ENCODE data around the gene WIZ.
"Not testable (repeated sequence)": the region's sequence is repeated elsewhere in the genome, so short reads cannot be mapped to it uniquely, and the experiment has no call there.

WIZ gene

DNA sequence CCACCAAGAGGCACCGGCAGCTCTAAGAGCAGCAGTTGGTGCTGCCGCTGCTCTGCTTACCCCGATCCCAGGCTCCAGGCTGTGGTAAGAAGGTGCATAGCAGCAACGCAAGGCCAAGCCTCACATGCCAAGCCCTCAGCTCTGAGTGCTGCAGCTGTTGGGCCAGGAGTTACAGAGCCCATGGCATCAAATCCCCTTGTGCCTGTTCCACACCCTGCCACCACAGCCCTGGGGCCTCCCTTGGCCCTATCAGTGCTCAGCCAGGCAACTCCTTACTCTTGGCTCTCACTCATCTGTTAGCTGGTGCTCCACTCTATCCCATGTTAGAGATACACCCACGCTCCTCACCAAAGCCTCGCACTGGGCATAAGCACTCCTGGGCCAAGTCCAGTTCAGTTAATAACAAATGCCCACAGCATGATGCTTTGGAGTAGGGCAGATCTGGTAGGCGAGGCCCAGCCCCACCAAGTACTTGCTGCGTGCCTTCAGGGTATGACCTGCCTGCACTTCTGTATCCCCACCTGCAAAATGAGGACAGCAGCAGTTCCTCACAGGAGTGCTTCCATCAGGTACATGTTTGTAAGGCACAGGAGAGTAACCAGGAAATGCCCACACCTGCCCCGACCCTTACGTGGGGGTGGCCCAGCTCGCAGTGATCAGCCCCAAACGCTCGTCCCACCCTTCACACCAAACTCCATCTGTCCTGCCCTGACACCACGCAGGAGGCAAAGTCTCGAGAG lies 47.2 kb downstream of the WIZ start:
- no peak for DNase-seq

GRCh38 chr19:15401397-15401710 lies 48.4 kb downstream of the WIZ start:
- DNase-seq: no peak

DNA sequence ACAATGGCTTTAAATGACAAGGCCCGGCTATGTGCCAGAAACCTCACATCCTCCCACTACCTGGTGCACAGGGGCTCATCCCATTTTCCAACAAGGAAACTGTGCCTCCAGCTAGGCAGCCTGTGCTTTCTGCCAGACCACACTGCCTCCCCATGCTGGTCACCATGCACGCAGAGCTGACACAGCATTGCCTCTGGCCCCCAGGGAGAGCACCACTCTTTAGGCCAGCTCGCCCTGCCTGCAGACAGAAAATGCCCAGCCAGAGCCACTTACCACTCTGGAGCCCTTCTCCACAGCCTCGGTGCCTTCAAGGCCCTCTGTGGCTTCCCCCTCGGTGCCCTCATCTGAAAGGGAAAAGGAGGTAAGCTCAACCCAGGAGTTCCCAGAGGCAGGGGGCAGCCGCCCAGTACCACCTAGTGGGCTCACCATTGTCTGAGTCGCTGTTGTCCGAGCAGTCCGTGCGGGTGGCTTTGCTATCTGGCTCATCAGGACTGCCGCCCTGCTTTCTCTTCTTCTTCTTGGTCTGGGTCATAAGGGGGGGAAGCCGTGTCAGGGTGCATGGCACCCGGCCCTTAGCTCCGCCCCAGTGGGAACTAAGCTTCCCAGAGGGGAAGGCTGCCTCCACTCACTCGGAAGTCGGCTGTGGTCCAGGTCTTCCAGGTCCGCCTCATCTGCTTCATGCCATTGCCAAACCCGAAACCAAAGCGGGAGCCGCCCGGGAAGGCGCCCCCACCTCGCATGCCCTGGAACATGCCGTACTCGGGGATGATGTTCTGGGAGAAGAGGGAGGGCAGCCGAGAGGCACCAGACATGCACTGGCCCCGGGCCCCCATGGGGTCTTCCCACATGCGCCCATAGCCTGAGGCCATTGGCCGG lies 49.0 kb downstream of the WIZ start:
- DNase-seq: no peak

- no peak for DNase-seq
Observed at GRCh38 chr19:15399635-15400034, 50.1 kb downstream of the WIZ start.

- DNase-seq: no peak
Observed at GRCh38 chr19:15399234-15399515, 50.6 kb downstream of the WIZ start.

DNA sequence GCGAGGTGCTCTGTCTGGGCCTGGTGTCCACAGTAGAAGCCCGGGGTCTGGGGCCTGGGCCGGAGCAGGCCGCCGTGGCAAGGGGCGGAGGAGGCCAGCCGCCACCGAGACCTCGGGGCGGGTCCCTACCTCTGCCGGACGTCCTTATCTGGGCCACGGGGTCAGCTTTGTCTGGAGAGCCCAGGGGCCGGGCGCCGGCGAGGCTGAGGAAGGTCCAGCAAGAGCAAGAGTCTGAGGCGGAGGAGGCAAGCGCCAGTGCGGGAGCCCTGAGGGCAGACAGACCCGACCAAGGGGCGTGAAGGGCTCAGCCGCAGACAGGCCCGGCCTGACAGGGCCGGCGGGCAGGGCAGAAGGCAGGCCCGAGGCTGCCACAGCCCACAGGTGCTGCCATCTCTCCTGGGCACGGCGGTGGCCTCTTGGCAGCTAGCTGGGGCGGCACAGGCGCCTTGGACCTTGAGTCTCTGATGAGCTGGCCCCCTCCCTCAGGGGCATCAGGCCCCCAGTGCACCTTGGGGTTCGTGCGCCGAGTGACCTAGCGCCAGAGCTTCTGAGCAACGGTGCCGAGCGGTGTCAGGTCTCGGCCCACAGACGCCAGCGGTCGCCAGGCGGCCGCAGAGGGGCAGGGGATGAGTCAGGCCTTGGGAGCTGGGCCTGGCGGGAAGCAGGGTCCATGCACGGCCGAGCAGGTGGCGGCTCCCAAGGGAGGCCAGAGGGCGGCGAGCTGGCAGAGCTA lies 51.1 kb downstream of the WIZ start:
- no peak for DNase-seq

- DNase-seq: no peak
Observed at GRCh38 chr19:15397782-15398181, 52.0 kb downstream of the WIZ start.

DNA sequence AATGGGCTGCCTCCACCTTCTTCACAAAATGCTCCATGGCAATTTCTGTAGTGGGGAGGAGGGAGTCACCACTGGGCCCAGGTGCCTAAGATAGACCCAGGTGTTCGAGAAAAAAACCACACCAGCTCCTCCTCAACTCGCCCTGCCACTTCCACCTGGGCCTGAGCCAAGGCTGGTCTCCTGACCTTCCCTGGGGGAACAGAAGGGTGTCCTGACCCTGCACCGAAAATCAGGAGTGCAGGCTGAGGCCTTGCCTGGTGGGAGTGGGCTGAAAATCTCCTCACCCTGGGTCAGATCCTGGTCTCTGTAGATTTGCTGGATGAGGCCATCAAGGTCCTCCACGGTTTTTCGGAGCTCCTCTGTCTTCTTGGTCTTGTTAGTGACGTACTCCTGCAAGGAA lies 52.5 kb downstream of the WIZ start:
- DNase-seq: no peak

DNA sequence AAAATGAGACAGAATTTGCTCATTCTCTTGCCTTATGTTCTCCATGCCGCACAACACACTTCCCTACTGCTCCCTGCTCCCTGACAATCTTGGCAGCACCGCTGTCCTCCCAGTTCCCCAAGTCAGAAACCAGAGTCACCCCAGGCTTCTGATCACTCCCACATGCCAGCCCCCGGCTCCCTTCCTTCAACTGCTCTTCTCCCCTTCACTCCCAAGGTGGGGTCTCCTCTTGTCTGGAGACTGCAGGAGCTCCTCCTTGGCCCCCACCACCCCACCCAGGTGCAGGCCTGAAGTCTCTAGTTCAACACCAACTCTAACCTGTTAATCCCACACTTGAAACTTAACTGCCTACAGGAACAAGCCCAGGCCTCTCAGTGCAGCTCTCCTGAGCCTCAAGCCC lies 53.3 kb downstream of the WIZ start:
- DNase-seq: no peak

DNA sequence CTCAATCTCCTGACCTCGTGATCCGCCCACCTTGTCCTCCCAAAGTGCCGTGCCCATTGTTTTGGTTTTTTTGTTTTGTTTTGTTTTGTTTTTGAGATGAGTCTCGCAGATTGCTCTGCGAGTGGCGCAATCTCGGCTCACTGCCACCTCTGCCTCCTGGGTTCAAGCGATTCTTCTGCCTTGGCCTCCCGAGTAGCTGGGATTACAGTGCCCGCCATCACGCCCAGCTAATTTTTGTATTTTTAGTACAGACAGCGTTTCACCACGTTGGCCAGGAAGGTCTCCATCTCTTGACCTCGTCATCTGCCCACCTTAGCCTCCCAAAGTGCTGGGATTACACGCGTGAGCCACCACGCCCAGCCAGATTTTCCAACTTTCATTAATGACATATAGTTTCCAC lies 54.5 kb downstream of the WIZ start:
- DNase-seq: not testable (repeated sequence)

DNA sequence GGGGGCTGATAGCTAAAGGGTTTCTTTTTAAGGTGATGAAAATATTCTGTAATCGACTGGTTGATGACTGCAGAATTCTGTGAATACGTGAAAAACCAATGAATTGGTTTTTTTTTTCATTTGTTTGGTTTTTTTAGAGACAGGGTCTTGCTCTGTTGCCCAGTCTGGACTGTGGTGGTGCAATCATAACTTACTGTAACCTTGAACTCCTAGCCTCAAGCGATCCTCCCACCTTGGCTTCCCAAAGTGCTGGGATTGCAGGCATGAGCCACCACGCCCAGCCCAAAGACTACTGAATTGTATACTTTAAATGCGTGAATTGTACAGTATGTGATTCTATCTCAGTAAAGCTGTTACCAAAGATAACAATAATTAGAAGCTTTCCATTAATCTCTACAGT lies 55.3 kb downstream of the WIZ start:
- DNase-seq: no peak

DNA sequence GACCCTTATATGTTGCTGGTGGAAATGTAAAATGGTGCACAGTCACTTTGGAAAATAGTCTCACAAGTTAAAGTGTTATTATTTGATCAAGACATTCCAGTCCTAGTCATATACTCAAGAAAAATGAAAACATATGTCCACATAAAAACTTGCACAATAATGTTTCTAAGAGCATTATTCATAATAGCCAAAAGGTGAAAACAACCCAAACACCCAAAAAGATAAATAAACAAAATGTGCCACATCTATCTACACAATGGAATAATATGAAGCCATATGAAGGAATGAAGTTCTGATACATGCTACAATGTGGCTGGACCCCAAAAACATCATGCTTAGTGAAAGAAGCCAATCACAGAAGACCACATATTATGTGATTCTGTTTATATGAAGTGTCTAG lies 55.8 kb downstream of the WIZ start:
- DNase-seq: peak; percentile 26

- DNase-seq: no peak
Observed at GRCh38 chr19:15390814-15391213, 58.9 kb downstream of the WIZ start.

DNA sequence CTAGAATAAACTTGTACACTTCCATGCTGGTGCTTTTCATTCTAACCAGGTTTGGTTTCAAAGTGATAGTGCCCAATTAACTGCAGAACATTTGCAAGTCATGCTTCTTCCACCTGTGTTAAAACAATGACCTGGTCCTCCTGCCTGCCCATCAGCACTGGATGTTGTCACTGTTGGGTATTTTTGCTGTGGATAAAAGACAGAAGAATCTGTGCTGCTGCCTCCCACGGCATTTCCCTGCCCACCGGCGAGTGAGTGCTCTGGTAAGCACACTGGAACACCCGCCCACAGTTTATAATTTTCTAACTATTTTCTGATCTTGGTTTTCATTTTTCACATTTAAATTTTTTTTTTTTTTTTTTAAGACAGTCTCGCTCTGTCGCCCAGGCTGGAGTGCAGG lies 67.9 kb downstream of the WIZ start:
- DNase-seq: no peak

DNA sequence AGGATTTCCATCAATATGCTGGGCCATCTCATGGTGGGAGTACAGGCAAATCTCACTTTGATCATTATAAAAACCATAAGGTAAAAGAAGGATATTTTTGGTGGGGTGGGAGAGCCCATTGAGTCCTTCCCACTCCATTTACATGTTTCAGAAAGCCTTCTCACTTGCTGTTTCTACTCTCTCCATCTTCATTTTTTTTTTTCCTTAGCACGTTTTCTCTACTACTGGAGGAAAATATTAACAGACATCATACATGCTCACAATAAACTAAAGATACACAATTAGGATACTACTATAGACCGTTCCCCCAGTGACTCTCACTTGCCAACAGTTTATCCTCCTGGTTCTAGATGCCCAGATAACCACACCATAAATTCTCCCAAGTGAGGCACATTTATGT lies 68.3 kb downstream of the WIZ start:
- no peak for DNase-seq

- peak; percentile 54 for DNase-seq
Observed at GRCh38 chr19:15379999-15380647, 69.6 kb downstream of the WIZ start.

- peak; percentile 99 for DNase-seq
Observed at GRCh38 chr19:15379083-15379998, 70.4 kb downstream of the WIZ start, which contains the start of gene AKAP8. Gene AKAP8, minus strand, starts transcription at chr19:15379787. Its CDS starts 56 bp downstream, at chr19:15379731.

- DNase-seq: peak; percentile 55
Observed at GRCh38 chr19:15378534-15379082, 71.1 kb downstream of the WIZ start.

GRCh38 chr19:15374796-15375440 lies 74.8 kb downstream of the WIZ start:
- no peak for DNase-seq

- DNase-seq: no peak
Observed at GRCh38 chr19:15374105-15374651, 75.6 kb downstream of the WIZ start.

DNA sequence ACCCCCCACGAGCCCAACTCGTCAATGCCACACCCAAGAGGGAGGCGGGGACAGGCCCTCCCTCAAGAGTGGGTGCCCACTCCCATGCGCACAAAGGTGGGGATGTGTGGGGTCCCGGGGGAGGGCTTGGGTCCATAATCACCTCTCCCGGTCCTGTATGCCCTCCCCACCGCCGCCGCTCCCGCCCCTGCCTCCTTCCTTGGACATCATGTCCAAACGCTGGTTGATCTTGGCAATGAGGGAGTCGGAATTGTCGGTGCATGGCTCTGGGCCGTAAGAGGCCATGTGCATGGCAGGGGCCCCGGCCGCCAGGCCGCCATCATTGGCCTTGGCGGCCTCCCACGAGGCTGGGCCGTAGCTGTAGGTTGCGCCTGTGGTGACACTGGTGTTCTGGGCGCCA lies 76.1 kb downstream of the WIZ start:
- DNase-seq: no peak

Measured in EL (cell line).